GM18873 (cell line): ENCODE results near the gene OR4C16.

Experiments
- ATAC-seq: cut with Tn5 transposase; IDR thresholded peaks from one replicate; pipeline ENCODE4 v1.9.1; 2021; ENCODE audit warnings: mild to moderate bottlenecking, moderate library complexity, moderate number of reproducible peaks; ENCODE audit not compliant: unreplicated experiment, low FRiP score

Gene OR4C16, protein sequence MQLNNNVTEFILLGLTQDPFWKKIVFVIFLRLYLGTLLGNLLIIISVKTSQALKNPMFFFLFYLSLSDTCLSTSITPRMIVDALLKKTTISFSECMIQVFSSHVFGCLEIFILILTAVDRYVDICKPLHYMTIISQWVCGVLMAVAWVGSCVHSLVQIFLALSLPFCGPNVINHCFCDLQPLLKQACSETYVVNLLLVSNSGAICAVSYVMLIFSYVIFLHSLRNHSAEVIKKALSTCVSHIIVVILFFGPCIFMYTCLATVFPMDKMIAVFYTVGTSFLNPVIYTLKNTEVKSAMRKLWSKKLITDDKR

DNA sequence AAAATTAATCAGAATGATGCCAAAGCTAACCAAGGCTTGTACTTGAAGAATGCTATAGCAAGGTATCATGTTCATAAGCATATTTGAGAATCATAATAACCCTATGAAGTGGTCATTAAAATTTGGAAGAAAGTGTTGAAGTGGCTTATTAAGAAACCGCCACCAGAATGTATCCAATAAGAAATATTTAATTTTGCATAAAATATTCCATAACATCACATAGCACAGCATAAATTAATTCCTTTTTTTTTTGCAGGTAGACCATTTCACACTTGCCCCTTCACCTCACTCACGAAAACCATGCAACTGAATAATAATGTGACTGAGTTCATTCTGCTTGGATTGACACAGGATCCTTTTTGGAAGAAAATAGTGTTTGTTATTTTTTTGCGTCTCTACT lies at the start of gene OR4C16:
OR4C16 (plus strand) TSS at position 301 of the 400 bp plus-strand sequence; CDS start at position 301, 0 bp downstream.
- ATAC-seq: no peak

DNA sequence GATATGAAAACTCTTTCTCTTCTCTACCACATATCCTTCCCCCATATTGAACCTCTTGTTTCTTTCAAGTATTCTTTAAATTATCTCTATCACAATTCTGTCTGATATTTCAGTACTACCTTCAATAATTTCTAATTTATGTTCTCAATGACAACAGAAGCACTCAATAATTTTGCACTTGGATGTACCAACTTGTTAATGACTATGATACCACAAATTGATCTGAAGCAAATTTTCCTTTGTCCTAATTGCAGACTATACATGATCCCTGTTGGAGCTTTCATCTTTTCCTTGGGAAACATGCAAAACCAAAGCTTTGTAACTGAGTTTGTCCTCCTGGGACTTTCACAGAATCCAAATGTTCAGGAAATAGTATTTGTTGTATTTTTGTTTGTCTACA lies 17.8 kb upstream of the OR4C16 start, which contains the start of gene OR4C15:
OR4C15 (plus strand) TSS at position 301 of the 400 bp plus-strand sequence; CDS start at position 301, 0 bp downstream.
- ATAC-seq: no peak

DNA sequence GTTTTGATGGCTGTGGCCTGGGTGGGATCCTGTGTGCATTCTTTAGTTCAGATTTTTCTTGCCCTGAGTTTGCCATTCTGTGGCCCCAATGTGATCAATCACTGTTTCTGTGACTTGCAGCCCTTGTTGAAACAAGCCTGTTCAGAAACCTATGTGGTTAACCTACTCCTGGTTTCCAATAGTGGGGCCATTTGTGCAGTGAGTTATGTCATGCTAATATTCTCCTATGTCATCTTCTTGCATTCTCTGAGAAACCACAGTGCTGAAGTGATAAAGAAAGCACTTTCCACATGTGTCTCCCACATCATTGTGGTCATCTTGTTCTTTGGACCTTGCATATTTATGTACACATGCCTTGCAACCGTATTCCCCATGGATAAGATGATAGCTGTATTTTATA lies 620 bp downstream of the OR4C16 start:
- ATAC-seq: no peak

DNA sequence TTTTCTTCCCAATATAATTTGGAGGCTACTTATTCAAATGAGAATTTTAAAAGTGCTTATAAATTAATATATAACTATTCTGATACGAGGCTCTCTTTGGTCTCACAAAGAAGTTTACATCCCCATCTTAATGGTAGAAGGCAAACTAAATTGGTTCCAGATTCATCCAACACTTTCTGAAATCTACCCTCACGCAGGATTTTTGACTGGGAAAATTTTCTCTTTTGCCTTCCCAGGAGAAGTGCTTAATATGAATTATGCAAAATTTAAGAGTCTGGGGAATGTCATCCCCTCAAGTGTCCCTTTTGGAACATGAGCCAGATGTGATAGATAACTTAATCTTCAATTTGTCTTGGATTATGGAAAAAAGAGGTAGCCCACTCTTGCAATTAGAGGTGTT lies 35.6 kb downstream of the OR4C16 start, which contains the start of gene OR4C11:
OR4C11 (minus strand) TSS at position 101 of the 400 bp plus-strand sequence. CDS start 3,272 bp downstream, outside the sequence.
- no peak for ATAC-seq
